Neural cell (in vitro differentiated cells): ENCODE data around the gene FHIT. TPM values are rescaled to one million over a fixed set of nuclear protein-coding genes. Genes with fewer than 3 reads are reported as not detected.

ENCODE experiments used
- H2AFZ ChIP-seq: fragments of 200-600, 300-800 bp; sonication (generic), shearing (Covaris generic); 2 replicates; pipeline ENCODE4 v1.6.0; 2014; ENCODE audit warnings: low read depth, mild to moderate bottlenecking, antibody characterized with exemption, low read length, moderate library complexity
- H3F3A ChIP-seq: fragments of 200-600 bp; shearing (Covaris generic); 2 replicates; pipeline ENCODE4 v1.6.1; 2016; ENCODE audit warnings: mild to moderate bottlenecking, moderate library complexity, mixed read lengths, antibody characterized with exemption, low read length; ENCODE audit not compliant: insufficient read depth, poor library complexity, severe bottlenecking
- H3K27ac ChIP-seq: fragments of 200-600, 300-800 bp; sonication (generic), shearing (Covaris generic); 2 replicates; pipeline ENCODE4 v1.5.1; 2014; ENCODE audit warnings: mild to moderate bottlenecking, low read length, moderate library complexity
- H3K27me3 ChIP-seq: fragments of 300-800, 200-600 bp; sonication (generic), shearing (Covaris generic); 2 replicates; pipeline ENCODE4 v1.6.0; 2014; ENCODE audit warnings: mild to moderate bottlenecking, low read depth, low read length, moderate library complexity; ENCODE audit not compliant: insufficient read depth
- H3K36me3 ChIP-seq: fragments of 300-800, 200-600 bp; sonication (generic), shearing (Covaris generic); 2 replicates; pipeline ENCODE4 v1.5.1; 2014; ENCODE audit warnings: mild to moderate bottlenecking, antibody characterized with exemption, low read length, moderate library complexity; ENCODE audit not compliant: insufficient read depth
- H3K4me2 ChIP-seq: fragments of 300-800, 200-600 bp; sonication (generic), shearing (Covaris generic); 2 replicates; pipeline ENCODE4 v1.6.0; 2014; ENCODE audit warnings: mild to moderate bottlenecking, low read length
- H3K4me3 ChIP-seq: fragments of 300-800, 200-600 bp; sonication (generic), shearing (Covaris generic); 2 replicates; pipeline ENCODE4 v1.5.1; 2014; ENCODE audit warnings: mild to moderate bottlenecking, low read length, moderate library complexity
- H3K79me2 ChIP-seq: fragments of 200-600 bp; shearing (Covaris generic); replicated peaks from 2 replicates; pipeline ENCODE4 v1.6.0; 2014; ENCODE audit warnings: mild to moderate bottlenecking, low read length, moderate library complexity; ENCODE audit not compliant: insufficient read depth
- H3K9ac ChIP-seq: fragments of 300-800, 200-600 bp; sonication (generic), shearing (Covaris generic); 2 replicates; pipeline ENCODE4 v1.6.1; 2016; ENCODE audit warnings: mild to moderate bottlenecking, low read length, mixed read lengths
- H3K9me2 ChIP-seq: fragments of 200-600 bp; shearing (Covaris generic); 2 replicates; pipeline ENCODE4 v1.6.1; 2016; ENCODE audit warnings: mild to moderate bottlenecking, low read length, mixed read lengths; ENCODE audit not compliant: insufficient read depth
- H3K9me3 ChIP-seq: fragments of 200-600, 300-800 bp; sonication (generic), shearing (Covaris generic); 2 replicates; pipeline ENCODE4 v1.6.1; 2016; ENCODE audit warnings: mild to moderate bottlenecking, mixed run types, low read length, moderate library complexity, mixed read lengths
- H4K20me1 ChIP-seq: fragments of 200-600 bp; shearing (Covaris generic); 2 replicates; pipeline ENCODE4 v1.6.1; 2016; ENCODE audit warnings: mild to moderate bottlenecking, mixed run types; ENCODE audit not compliant: insufficient read depth
- CTCF ChIP-seq: fragments of 450-650 bp; IDR thresholded peaks from 2 replicates; pipeline ENCODE4 v1.5.1; 2014; ENCODE audit warnings: antibody characterized with exemption, mild to moderate bottlenecking, moderate library complexity; ENCODE audit not compliant: poor library complexity, severe bottlenecking
- EP300 ChIP-seq: fragments of 450-650 bp; conservative IDR thresholded peaks from 2 replicates; pipeline ENCODE4 v1.6.1; 2014; ENCODE audit warnings: antibody characterized with exemption, mild to moderate bottlenecking, moderate library complexity; ENCODE audit not compliant: poor library complexity, severe bottlenecking
- EZH2 ChIP-seq: fragments of 200-600, 300-800 bp; shearing (Covaris generic), sonication (generic); IDR thresholded peaks from 2 replicates; pipeline ENCODE4 v1.6.1; 2014; ENCODE audit warnings: antibody characterized with exemption, low read length, borderline replicate concordance, mild to moderate bottlenecking; ENCODE audit not compliant: insufficient read depth, poor library complexity, severe bottlenecking
- MXI1 ChIP-seq: fragments of 450-650 bp; conservative IDR thresholded peaks from 2 replicates; pipeline ENCODE4 v1.6.1; 2014; ENCODE audit warnings: antibody characterized with exemption, mild to moderate bottlenecking; ENCODE audit not compliant: poor library complexity, severe bottlenecking
- POLR2AphosphoS5 ChIP-seq: IDR thresholded peaks from 2 replicates; pipeline ENCODE4 v1.6.1; 2012
- RAD21 ChIP-seq: fragments of 450-650 bp; conservative IDR thresholded peaks from 2 replicates; pipeline ENCODE4 v1.6.1; 2014; ENCODE audit warnings: antibody characterized with exemption, mild to moderate bottlenecking, moderate library complexity
- TAF1 ChIP-seq: IDR thresholded peaks from 2 replicates; pipeline ENCODE4 v1.6.1; 2012; ENCODE audit warnings: low read depth
- polyA plus RNA-seq: library from polyadenylated mRNA; depleted of rRNA; stranded (reverse); fragments of >200 nt; gene quantifications from 2 replicates; pipeline ENCODE4 v1.2.3, GENCODE V29; 2014
- TF ChIP-seq, protein P1 (sequence below): IDR thresholded peaks from 2 replicates; pipeline ENCODE4 v1.6.1; 2012; ENCODE audit warnings: borderline replicate concordance

FHIT gene
- polyA plus RNA-seq, 1 donor from 2014 or later: not detected

DNA sequence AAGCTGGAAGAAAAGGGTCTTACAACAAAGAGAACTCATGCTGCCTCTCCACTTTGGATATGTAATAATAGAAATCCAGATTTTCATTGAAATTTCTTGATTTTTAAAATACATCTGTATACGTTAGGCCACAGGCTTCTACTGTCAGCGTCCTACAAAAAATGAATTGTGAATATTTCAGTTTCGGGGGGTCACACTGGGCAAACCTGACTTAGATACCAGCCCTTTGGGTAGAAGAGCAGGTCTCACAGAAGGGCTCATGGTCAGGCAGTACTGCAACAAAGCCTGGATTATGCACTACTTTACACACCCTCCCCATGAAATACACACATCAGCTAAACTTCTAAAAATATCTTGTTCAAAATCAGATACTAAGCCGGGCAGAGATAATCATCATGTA, 294.5 kb downstream of the FHIT start:
- Histone ChIP-seq H4K20me1 (no peaks in the 10 kb centered on the region), H3K9me3 (no peaks in the 10 kb centered on the region), H3K36me3 (no peaks in the 10 kb centered on the region), H3K27ac (no peak overlapping the region), H3K9ac (no peak overlapping the region), H3K27me3 (no peaks in the 10 kb centered on the region), H3K4me3 (no peak overlapping the region), H3K79me2 (no peaks in the 10 kb centered on the region), H3F3A (no peaks in the 10 kb centered on the region), H3K4me2 (no peak overlapping the region), H3K9me2 (no peaks in the 10 kb centered on the region), H2AFZ (no peak overlapping the region)
- TF ChIP-seq, protein P1, sequence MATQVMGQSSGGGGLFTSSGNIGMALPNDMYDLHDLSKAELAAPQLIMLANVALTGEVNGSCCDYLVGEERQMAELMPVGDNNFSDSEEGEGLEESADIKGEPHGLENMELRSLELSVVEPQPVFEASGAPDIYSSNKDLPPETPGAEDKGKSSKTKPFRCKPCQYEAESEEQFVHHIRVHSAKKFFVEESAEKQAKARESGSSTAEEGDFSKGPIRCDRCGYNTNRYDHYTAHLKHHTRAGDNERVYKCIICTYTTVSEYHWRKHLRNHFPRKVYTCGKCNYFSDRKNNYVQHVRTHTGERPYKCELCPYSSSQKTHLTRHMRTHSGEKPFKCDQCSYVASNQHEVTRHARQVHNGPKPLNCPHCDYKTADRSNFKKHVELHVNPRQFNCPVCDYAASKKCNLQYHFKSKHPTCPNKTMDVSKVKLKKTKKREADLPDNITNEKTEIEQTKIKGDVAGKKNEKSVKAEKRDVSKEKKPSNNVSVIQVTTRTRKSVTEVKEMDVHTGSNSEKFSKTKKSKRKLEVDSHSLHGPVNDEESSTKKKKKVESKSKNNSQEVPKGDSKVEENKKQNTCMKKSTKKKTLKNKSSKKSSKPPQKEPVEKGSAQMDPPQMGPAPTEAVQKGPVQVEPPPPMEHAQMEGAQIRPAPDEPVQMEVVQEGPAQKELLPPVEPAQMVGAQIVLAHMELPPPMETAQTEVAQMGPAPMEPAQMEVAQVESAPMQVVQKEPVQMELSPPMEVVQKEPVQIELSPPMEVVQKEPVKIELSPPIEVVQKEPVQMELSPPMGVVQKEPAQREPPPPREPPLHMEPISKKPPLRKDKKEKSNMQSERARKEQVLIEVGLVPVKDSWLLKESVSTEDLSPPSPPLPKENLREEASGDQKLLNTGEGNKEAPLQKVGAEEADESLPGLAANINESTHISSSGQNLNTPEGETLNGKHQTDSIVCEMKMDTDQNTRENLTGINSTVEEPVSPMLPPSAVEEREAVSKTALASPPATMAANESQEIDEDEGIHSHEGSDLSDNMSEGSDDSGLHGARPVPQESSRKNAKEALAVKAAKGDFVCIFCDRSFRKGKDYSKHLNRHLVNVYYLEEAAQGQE: no peak
- TF ChIP-seq MXI1 (no peak), EZH2 (no peak), POLR2AphosphoS5 (no peak), EP300 (no peak)

GRCh38 chr3:60955034-60955433, 296.2 kb downstream of the FHIT start:
- H3K4me3 ChIP-seq: no peak overlapping the region
- no peak overlapping the region for H3K9ac ChIP-seq
- no peak overlapping the region for H2AFZ ChIP-seq
- no peaks in the 10 kb centered on the region for H3K79me2 ChIP-seq
- no peak overlapping the region for H3K4me2 ChIP-seq
- H4K20me1 ChIP-seq: no peaks in the 10 kb centered on the region
- no peaks in the 10 kb centered on the region for H3K27me3 ChIP-seq
- H3F3A ChIP-seq: no peaks in the 10 kb centered on the region
- H3K9me2 ChIP-seq: no peaks in the 10 kb centered on the region
- no peaks in the 10 kb centered on the region for H3K9me3 ChIP-seq
- H3K27ac ChIP-seq: no peak overlapping the region
- TF ChIP-seq TAF1 (no peak), POLR2AphosphoS5 (no peak), CTCF (no peak), RAD21 (no peak), EZH2 (no peak), MXI1 (no peak)
- TF ChIP-seq, protein P1: no peak
- no peaks in the 10 kb centered on the region for H3K36me3 ChIP-seq
